ENCODE data around the gene KPNA1.

KPNA1 gene

GRCh38 chr3:122406198-122406597 is 108.5 kb downstream of the KPNA1 start:
- Mint-ChIP-seq H3K9me3 (no peaks in the 10 kb centered on the region), H3K27me3 (ENCODE audit: low read depth) (no peaks in the 10 kb centered on the region), H3K36me3 (ENCODE audit: low read depth) (peaks cover 38% of the 10 kb centered on the region), H3K4me1 (ENCODE audit: low read depth) (peaks cover 3% of the 10 kb centered on the region), H3K4me3 (no peak overlapping the region), H3K27ac (no peak overlapping the region)

GRCh38 chr3:122405015-122405414 is 109.7 kb downstream of the KPNA1 start:
- no peaks in the 10 kb centered on the region for H3K9me3 Mint-ChIP-seq
- peaks cover 35% of the 10 kb centered on the region for H3K36me3 Mint-ChIP-seq (ENCODE audit: low read depth)
- H3K4me3 Mint-ChIP-seq: no peak overlapping the region
- H3K4me1 Mint-ChIP-seq (ENCODE audit: low read depth): peaks cover 4% of the 10 kb centered on the region
- H3K27me3 Mint-ChIP-seq (ENCODE audit: low read depth): no peaks in the 10 kb centered on the region
- H3K27ac Mint-ChIP-seq: no peak overlapping the region

GRCh38 chr3:122403489-122403888 is 111.2 kb downstream of the KPNA1 start:
- H3K27me3 Mint-ChIP-seq (ENCODE audit: low read depth): no peaks in the 10 kb centered on the region
- no peak overlapping the region for H3K27ac Mint-ChIP-seq
- H3K9me3 Mint-ChIP-seq: no peaks in the 10 kb centered on the region
- H3K4me1 Mint-ChIP-seq (ENCODE audit: low read depth): peaks cover 4% of the 10 kb centered on the region
- H3K36me3 Mint-ChIP-seq (ENCODE audit: low read depth): peaks cover 33% of the 10 kb centered on the region
- H3K4me3 Mint-ChIP-seq: no peak overlapping the region

- peaks cover 14% of the 10 kb centered on the region for H3K4me1 Mint-ChIP-seq (ENCODE audit: low read depth)
- no peak overlapping the region for H3K27ac Mint-ChIP-seq
- H3K36me3 Mint-ChIP-seq (ENCODE audit: low read depth): peaks cover 20% of the 10 kb centered on the region
- H3K27me3 Mint-ChIP-seq (ENCODE audit: low read depth): no peaks in the 10 kb centered on the region
- H3K9me3 Mint-ChIP-seq: no peaks in the 10 kb centered on the region
- no peak overlapping the region for H3K4me3 Mint-ChIP-seq
These were observed 115.8 kb downstream of the KPNA1 start for GRCh38 chr3:122398920-122399319.

- Mint-ChIP-seq H3K36me3 (ENCODE audit: low read depth) (peaks cover 18% of the 10 kb centered on the region), H3K9me3 (no peaks in the 10 kb centered on the region)
These were observed 117.5 kb downstream of the KPNA1 start for GRCh38 chr3:122397201-122397600.

GRCh38 chr3:122396511-122396910 is 118.2 kb downstream of the KPNA1 start:
- Mint-ChIP-seq H3K27me3 (ENCODE audit: low read depth) (no peaks in the 10 kb centered on the region), H3K4me3 (no peak overlapping the region), H3K36me3 (ENCODE audit: low read depth) (peaks cover 18% of the 10 kb centered on the region), H3K4me1 (ENCODE audit: low read depth) (peaks cover 16% of the 10 kb centered on the region), H3K27ac (no peak overlapping the region), H3K9me3 (no peaks in the 10 kb centered on the region)

More at GRCh38 chr3:122397201-122397600, 117.5 kb downstream of the KPNA1 start:
- Mint-ChIP-seq H3K27ac (no peak overlapping the region), H3K27me3 (ENCODE audit: low read depth) (no peaks in the 10 kb centered on the region), H3K4me1 (ENCODE audit: low read depth) (peaks cover 16% of the 10 kb centered on the region), H3K4me3 (no peak overlapping the region)

- Mint-ChIP-seq H3K27ac (no peak overlapping the region), H3K9me3 (no peaks in the 10 kb centered on the region), H3K4me1 (ENCODE audit: low read depth) (peaks cover 16% of the 10 kb centered on the region), H3K36me3 (ENCODE audit: low read depth) (peaks cover 18% of the 10 kb centered on the region), H3K27me3 (ENCODE audit: low read depth) (no peaks in the 10 kb centered on the region), H3K4me3 (no peak overlapping the region)
These were observed 119.2 kb downstream of the KPNA1 start for GRCh38 chr3:122395582-122395981.

- H3K27me3 Mint-ChIP-seq (ENCODE audit: low read depth): no peaks in the 10 kb centered on the region
- no peak overlapping the region for H3K27ac Mint-ChIP-seq
- H3K4me3 Mint-ChIP-seq: no peak overlapping the region
- H3K4me1 Mint-ChIP-seq (ENCODE audit: low read depth): peaks cover 19% of the 10 kb centered on the region
- H3K36me3 Mint-ChIP-seq (ENCODE audit: low read depth): peaks cover 12% of the 10 kb centered on the region
- H3K9me3 Mint-ChIP-seq: no peaks in the 10 kb centered on the region
These were observed 120.6 kb downstream of the KPNA1 start for GRCh38 chr3:122394173-122394572.

- H3K27ac Mint-ChIP-seq: no peak overlapping the region
- H3K27me3 Mint-ChIP-seq (ENCODE audit: low read depth): no peaks in the 10 kb centered on the region
- H3K9me3 Mint-ChIP-seq: no peaks in the 10 kb centered on the region
- H3K36me3 Mint-ChIP-seq (ENCODE audit: low read depth): peaks cover 16% of the 10 kb centered on the region
- H3K4me3 Mint-ChIP-seq: no peak overlapping the region
- H3K4me1 Mint-ChIP-seq (ENCODE audit: low read depth): peaks cover 23% of the 10 kb centered on the region
These were observed 121.6 kb downstream of the KPNA1 start for GRCh38 chr3:122392868-122393844.

- Mint-ChIP-seq H3K9me3 (no peaks in the 10 kb centered on the region), H3K4me3 (no peak overlapping the region), H3K36me3 (ENCODE audit: low read depth) (peaks cover 17% of the 10 kb centered on the region), H3K27me3 (ENCODE audit: low read depth) (no peaks in the 10 kb centered on the region), H3K27ac (no peak overlapping the region), H3K4me1 (ENCODE audit: low read depth) (peaks cover 28% of the 10 kb centered on the region)
These were observed 122.9 kb downstream of the KPNA1 start for GRCh38 chr3:122391681-122392446.

GRCh38 chr3:122390665-122391064 is 124.1 kb downstream of the KPNA1 start:
- Mint-ChIP-seq H3K36me3 (ENCODE audit: low read depth) (peaks cover 19% of the 10 kb centered on the region), H3K4me1 (ENCODE audit: low read depth) (peaks cover 37% of the 10 kb centered on the region), H3K27ac (no peak overlapping the region), H3K27me3 (ENCODE audit: low read depth) (no peaks in the 10 kb centered on the region), H3K9me3 (no peaks in the 10 kb centered on the region), H3K4me3 (no peak overlapping the region)

GRCh38 chr3:122389892-122390291 is 124.8 kb downstream of the KPNA1 start:
- H3K27ac Mint-ChIP-seq: no peak overlapping the region
- H3K27me3 Mint-ChIP-seq (ENCODE audit: low read depth): no peaks in the 10 kb centered on the region
- H3K36me3 Mint-ChIP-seq (ENCODE audit: low read depth): peaks cover 18% of the 10 kb centered on the region
- H3K9me3 Mint-ChIP-seq: no peaks in the 10 kb centered on the region
- H3K4me1 Mint-ChIP-seq (ENCODE audit: low read depth): peaks cover 39% of the 10 kb centered on the region
- H3K4me3 Mint-ChIP-seq: no peak overlapping the region

GRCh38 chr3:122389197-122389596 is 125.5 kb downstream of the KPNA1 start:
- Mint-ChIP-seq H3K4me3 (no peak overlapping the region), H3K27ac (no peak overlapping the region), H3K4me1 (ENCODE audit: low read depth) (peaks cover 42% of the 10 kb centered on the region), H3K36me3 (ENCODE audit: low read depth) (peaks cover 18% of the 10 kb centered on the region), H3K9me3 (no peaks in the 10 kb centered on the region), H3K27me3 (ENCODE audit: low read depth) (no peaks in the 10 kb centered on the region)

- Mint-ChIP-seq H3K27me3 (ENCODE audit: low read depth) (no peaks in the 10 kb centered on the region), H3K36me3 (ENCODE audit: low read depth) (peaks cover 11% of the 10 kb centered on the region), H3K4me3 (no peak overlapping the region), H3K9me3 (no peaks in the 10 kb centered on the region), H3K27ac (no peak overlapping the region), H3K4me1 (ENCODE audit: low read depth) (peaks cover 38% of the 10 kb centered on the region)
These were observed 127.0 kb downstream of the KPNA1 start for GRCh38 chr3:122387709-122388108.

Measured in T-helper 1 cell treated with Interleukin-12 subunit alpha and Interleukin-12 subunit beta and Interleukin-4 antibody, amounts not matched to agents 30 μg/mL and 1 μg/mL, for 36 hours (primary cell).